ENCODE measurements around the gene GTF2F2.

GTF2F2 gene

DNA sequence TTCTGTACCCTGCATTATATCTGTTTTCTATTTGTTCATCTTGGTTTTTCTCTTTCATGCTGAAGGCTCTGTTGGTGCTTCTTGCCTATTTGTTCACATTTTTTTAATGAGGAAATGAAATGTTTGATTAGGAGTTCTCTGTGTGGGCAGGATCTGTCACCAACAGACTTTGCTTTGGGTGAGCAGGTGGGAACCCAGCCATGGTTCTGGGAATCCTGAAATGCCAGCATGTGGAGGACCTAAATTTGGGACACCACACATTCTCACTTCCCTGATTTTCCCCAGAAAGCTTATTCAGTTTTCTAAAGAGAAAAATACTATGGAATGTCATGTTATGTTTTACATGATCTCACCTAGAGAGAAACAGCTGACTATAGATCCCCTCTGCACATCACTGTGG is 186.7 kb downstream of the GTF2F2 start:
- DNase-seq = no peak

DNA sequence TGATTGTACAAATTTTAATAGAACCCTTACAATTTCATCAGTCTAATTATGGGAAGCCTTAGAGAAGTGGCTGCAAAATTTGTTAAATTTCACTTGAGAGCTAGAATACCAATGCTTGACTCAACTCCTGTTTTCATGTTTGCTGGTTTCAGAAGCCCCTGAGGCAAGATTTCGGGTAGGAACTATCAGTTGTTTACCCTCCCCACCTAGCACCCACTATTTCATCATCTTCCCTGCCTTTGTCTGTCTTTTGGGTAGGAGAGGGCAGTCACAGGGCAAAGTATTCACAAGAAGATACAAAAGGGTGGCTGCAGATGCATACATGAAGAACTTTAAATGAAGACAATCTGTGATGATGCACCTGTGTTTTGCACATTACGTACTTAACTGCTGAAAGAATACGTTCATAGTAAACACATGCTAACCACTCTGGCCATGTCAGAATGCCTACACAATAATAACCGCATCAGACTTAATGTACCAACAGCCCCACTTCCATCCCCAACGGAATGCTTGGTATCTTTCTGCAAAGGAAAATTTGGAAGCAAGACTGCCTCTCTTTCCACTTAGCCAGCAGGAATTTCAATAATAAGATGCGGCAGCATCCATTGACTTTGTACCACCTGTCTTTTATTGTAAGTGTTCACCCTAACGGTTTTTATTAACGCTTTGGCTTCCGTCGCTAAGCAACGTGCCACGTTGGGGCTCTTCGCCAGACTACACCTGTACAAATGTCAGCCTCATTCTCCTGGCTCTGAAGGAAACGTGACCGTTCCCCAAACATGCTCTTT is 190.2 kb downstream of the GTF2F2 start:
- no peak for DNase-seq

DNA sequence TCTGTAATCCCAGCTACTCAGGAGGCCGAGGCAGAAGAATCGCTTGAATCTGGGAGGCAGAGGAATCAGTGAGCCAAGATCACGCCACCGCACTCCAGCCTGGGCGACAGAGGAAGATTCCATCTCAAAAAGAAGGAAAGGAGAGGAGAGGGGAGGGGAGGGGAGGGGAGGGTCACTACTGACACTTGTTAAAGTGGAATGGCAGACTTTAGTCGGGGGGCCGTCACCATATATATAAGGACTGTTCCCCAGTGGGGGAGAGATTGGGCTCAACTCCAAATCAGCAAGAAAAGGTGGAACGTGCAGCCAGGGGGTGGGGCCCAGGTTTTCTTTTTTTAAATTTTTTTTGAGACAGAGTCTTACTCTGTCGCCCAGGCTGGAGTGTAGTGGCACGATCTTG is 194.5 kb downstream of the GTF2F2 start:
- no peak for DNase-seq

DNA sequence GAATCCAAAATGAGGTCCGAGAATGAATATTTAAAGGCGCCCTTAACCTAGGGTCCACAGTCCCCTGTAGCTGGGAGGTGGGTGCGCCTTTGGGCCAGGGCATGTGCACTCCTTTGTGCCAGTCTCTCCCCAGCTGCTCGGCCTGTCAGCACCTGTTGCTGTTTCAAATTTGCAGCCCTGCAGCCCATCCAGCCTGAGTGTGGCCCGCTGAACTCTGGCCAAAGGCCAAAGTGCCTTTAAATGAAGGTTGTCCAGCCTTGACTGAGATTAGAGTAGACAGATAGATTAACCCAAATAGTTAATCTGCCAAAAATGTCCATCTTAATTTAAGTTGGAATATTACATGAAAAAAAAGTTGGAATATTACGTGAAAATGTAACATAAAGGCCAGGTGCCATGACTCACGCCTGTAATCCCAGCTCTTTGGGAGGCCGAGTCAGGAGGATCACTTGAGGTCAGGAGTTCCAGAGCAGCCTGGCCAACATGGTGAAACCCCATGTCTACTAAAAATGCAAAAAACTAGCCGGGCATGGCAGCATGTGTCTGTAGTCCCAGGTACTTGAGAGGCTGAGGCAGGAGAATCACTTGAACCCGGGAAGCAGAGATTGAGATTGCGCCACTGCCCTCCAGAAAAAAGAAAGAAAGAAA is 195.3 kb downstream of the GTF2F2 start:
- DNase-seq = no peak

DNA sequence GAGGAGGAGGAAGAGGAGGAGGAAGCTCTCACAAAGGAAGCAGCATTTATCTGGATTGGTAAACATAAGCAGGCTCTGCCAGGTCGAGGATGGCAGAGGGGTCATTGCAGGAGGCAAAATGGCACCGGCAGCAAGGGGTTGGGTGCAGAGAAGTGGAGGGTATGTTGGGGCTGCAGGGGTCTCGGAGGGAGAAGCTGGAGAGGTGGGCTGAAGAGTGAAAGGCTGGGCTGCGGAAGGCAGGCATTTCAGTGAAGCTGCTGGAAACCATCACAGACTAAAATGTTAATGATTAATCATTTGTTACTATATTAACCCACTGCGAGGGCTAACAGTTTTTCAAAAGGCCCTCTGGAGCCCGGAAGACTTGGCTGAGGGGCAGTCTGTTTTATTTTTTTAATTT is 196.0 kb downstream of the GTF2F2 start:
- no peak for DNase-seq

DNA sequence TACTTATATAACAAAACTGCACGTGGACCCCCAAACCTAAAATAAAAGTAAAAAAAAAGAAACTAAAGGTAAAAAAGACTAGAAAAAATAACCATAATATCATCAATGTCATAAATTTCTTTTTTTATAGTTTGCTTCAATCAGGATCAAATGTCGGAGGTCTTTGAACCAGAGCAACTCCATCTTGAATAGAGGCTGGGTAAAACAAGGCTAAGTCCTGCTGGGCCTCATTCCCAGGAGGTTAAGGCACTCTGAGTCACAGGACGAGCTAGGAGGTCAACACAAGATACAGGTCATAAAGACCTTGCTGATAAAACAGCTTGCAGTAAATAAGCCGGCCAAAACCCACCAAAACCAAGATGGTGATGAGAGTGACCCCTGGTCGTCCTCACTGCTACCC is 196.7 kb downstream of the GTF2F2 start:
- no peak for DNase-seq

DNA sequence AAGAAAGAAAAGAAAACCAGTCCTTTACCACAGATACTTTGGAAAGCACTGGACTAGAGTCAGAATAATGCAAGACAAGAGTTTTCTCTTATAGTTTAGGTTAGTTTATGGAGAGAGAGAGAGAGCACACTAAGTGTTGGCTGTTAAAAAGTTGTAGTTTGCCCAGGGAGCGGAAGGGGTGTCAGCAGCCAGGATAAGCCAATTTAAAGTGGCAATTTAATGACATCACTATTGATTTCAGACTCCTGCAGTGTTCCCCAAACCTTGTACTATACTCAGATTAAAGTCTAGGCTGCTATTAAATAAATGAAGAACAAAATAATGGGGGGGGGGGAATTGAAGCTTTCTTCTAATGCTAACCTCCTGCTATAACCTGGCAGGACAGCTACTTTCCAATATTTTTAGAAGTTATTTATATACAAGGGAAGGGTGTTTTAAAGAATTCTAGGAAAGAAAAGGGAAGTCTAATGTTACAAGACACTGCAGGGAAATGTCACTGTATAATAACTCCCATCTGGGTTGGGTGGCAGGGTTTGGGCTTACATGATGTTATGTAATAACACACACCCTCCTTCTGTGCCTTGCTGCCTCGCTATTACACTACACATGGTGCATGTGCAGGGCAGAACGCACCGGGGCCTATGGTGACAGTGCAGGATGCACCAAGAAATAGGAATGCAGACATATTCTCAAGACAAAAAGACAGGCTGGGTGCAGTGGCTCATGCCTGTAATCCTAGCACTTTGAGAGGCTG is 200.7 kb downstream of the GTF2F2 start:
- DNase-seq = no peak

DNA sequence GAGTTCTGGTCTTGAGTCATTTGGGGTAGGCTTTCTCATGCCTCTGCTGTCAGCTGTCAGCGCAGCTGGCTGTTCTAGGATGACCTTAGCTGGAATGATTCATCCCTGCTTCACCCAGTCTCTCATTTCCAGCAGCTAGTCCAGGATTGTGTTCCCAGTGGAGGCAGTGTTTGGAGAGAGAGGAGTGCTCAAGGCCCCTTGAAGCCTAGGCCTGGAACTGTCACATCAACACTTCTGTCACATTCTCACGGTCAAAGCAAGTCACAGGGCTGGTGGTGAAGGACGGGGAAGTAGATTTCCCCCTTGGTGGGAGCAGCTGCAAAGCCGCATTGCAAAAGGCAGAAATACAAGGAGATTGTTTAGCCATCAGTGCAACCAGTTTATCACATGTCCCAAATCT is 205.5 kb downstream of the GTF2F2 start:
- DNase-seq = no peak

DNA sequence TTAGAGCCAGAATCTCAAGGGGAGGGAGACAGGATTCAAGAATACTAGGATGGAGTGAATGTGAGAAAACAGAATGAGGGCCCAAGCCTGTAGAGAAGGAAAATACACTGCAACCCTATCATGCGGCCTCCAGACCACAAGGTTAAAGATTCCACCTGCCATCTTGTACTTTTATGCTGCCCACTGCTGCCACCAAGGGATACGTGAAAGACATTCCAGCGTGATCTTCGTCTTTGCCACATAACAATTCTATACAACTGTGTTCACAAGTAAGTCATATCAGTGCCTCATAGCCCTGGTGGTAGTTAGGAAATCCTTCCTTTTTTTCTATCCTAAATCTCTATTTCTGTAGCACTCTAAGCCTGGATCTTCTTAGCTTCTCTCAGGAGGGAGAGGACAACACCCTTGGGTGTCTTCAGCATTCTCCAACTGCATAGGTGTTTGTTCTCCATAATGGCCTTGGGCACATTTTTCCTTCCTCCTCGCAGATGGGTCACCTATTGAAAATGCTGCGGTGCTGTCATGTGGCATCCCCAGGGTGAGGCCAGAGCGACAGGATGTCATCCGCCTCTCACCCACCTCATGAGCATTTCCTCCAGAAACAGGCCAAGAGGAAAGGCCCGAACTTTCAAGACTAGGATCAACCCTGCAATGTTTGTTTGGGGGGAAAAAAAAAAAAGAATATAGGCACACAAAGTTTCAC is 207.1 kb downstream of the GTF2F2 start:
- DNase-seq = no peak

DNA sequence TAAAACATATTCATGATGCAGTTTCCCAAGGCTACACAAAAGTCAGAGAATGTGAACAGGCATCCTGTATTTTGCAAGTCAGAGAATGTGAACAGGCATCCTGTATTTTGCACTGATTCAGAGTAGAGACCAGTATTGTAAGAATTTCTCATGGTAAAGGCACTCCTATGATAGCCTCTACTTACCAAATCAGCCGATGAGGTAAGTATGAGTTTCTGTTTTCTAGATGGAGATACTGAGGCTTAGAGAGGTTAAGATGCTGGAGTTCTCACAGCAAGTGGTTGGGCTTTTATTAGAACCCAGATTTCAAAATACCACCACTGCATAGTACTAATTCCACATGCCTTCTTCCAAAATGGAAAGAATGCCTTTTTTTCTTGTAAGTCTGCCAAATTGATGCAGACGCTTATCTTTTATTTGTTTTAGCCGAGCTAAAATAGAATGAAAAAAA is 208.4 kb downstream of the GTF2F2 start:
- DNase-seq = no peak

DNA sequence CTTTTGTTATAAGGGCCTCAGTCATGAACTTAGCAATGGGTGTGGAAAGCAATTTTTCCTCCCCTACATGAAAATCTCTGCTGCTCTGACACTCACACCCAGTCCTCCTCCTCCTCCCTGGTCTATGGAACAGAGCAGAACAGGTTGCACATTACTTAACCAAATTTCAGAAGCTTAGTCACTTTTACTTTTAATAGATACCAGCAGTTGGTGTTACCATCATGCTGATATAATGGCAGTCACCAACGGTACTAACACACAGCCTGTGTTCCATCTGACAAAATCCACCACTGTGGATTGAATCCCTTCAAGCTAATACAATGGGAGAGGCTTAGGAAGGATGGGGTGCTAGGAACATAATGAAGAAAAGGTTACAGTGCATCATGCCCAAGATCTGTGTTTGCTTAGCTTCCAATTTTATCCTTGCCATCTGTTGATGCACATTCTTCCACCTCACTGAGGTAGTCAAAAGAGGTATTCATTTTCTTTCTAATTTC is 210.9 kb downstream of the GTF2F2 start:
- no peak for DNase-seq

DNA sequence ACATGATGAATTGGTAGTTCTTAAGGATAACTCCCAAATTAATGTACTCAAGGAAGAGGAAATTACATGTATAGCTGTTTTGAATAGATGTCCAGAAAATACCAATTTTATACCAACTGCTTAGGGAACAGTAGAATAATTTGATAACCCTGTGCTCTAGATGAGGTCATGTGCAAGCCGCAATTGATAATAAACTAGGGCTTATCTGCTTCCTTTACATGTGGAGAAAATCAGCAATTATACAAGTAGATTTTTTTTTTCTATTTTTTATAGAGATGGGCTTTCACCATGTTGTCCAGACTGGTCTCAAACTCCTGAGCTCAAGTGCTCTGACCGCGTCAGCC is 211.4 kb downstream of the GTF2F2 start:
- DNase-seq = no peak

DNA sequence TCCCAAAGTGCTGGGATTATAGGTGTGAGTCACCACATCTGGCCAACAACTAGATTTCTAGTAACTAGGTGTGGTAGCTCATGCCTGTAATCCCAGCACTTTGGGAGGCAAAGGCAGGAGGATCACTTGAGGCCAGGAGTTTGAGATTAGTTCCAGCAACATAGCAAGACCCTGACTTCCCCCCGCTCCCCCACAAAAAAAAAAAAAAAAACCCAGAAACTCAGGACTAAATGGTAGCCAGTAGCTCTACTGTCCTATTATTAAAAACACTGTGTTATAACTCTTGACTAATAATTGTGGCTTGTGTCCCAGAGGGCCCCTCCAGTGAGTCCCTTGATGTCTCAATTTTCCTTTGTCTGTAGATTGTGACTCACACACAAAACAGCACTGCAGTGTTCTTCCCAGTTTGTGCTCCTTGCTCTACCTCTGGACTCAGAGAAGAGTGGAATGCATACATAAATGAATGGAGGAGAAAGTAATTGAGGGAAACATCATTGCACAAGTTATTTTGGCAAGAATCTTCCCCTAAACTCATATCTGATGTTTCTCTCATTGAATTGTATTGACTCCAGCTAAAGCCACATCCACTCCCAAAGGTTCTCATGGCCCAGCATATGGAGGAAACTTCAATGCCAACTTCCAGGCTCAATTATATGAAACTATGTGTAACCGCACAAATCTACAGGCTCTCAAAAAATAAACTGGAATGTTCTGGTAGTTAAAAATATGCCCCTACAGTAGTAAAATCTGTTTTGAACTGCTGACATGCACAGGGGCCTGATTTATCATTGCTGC is 211.9 kb downstream of the GTF2F2 start:
- DNase-seq = no peak

DNA sequence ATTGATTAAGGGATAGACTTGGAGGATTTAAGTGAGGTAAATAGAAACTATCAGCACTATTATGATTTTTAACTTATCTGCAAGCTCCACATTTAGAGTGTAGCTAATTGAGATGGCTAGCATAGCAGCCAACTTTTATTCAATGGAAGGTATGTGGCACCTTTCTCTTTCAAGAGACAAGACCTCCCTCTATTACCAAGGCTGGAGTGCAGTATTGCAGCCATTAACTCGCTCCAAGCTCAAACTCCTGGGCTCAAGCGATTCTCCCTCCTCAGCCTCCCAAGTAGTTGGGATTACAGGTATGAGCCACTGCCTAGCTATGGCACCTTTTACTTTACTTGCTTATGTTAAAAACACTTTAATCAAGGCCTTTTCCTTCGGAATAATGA is 212.5 kb downstream of the GTF2F2 start:
- no peak for DNase-seq

DNA sequence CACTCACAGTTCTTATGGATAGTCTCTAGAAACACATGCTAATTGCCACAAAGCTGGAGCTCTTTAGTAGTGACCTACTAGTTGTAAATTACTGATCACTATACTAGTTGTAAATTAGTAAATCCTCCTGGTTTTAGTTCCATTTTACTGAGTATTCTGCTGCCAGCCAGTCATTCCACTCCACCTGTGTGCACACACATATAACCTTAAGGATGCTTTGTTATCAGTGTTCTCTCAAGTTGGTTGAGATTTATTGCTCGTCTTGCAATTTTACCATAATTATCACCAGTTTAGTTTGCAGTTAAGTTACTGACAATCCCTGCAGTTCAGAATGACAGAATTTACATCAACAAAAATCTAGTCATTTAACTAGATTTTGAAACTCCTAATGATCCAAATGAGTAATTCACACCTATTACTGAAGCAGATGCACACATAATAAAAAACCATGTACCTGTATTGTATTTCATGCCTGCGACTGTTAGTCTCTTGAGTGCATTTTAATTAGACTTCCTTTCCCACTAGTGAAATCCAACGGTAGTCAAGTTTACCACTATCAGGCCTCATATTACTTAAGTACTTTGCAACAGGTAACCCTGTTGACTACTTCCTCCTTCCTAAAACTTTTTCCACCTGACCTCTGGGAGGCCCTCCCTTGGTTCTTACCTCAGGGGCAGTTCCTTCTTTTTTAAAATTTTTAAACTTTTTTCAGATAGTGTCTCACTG is 213.1 kb downstream of the GTF2F2 start:
- no peak for DNase-seq
